GM12878 (cell line): ENCODE measurements around the gene SLAMF8.

Experiments
- GATAD2B ChIP-seq: fragments of 450-650 bp; conservative IDR thresholded peaks from 2 replicates; pipeline ENCODE4 v1.6.1; 2017; ENCODE audit warnings: low read depth, mild to moderate bottlenecking, moderate library complexity
- SIN3A ChIP-seq: IDR thresholded peaks from 2 replicates; pipeline ENCODE4 v1.6.1; 2012; ENCODE audit warnings: low read depth, low read length, improper control_type of control experiment
- ZNF274 ChIP-seq: IDR thresholded peaks from one replicate; pipeline ENCODE4 v1.8.0; 2011; ENCODE audit not compliant: insufficient read length, insufficient read depth
- TF ChIP-seq, protein P1 (sequence below): IDR thresholded peaks from 2 replicates; pipeline ENCODE4 v1.6.1; 2012; ENCODE audit warnings: low read depth, low read length, improper control_type of control experiment

GRCh38 chr1:159861218-159861617, 34.5 kb downstream of the SLAMF8 start:
- TF ChIP-seq, protein P1, sequence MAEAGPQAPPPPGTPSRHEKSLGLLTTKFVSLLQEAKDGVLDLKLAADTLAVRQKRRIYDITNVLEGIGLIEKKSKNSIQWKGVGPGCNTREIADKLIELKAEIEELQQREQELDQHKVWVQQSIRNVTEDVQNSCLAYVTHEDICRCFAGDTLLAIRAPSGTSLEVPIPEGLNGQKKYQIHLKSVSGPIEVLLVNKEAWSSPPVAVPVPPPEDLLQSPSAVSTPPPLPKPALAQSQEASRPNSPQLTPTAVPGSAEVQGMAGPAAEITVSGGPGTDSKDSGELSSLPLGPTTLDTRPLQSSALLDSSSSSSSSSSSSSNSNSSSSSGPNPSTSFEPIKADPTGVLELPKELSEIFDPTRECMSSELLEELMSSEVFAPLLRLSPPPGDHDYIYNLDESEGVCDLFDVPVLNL, result no peak
- no peak for TF ChIP-seq ZNF274
- no peak for TF ChIP-seq GATAD2B
- no peak for TF ChIP-seq SIN3A
